HepG2 (cell line): Measurements from ENCODE around the gene LAIR1. TPM values are rescaled to one million over a fixed set of nuclear protein-coding genes. Genes with fewer than 3 reads are reported as not detected.

Source experiments
- ATAC-seq: fragments of 200-7000 bp; cut with Tn5 transposase; 3 replicates; pipeline ENCODE4 v1.9.1; 2020; ENCODE audit warnings: mild to moderate bottlenecking, moderate library complexity
- BruUV-seq: library from RNA; stranded (reverse); fragments of 400-500 nt; replicated peaks from 2 replicates; lab custom pipeline; 2021; lab: Mats Ljungman, UMichigan
- CTCF ChIA-PET: fragments of 300-600 bp; formaldehyde crosslinking; extraction: SDS; loops from one replicate; lab custom pipeline; 2021; ENCODE audit warnings: low total read pairs, inconsistent platforms, low intra/inter-chr PET ratio; lab: Yijun Ruan, JAX
- POLR2A ChIA-PET: fragments of 350-600 bp; sonication (Branson Sonifier 250); formaldehyde crosslinking; loops from one replicate; lab custom pipeline; 2020; ENCODE audit warnings: antibody characterized with exemption, inconsistent platforms; lab: Yijun Ruan, JAX
- DNase-seq: peaks from one replicate; pipeline ENCODE4 v3.0.0-alpha.2; 2015; ENCODE audit warnings: low spot score
- FAIRE-seq: peaks from 3 replicates; lab custom pipeline; 2011; peaks lifted over from hg19 to GRCh38; lab: Jason Lieb, UNC
- H2AFZ ChIP-seq: one replicate; pipeline ENCODE4 v1.6.1; 2011; ENCODE audit warnings: low read length, inconsistent platforms
- H3K27ac ChIP-seq: fragments of 300-600 bp; 3 replicates; pipeline ENCODE4 v1.8.0; 2011; ENCODE audit warnings: mixed run types, mild to moderate bottlenecking, mixed read lengths, low read length, inconsistent platforms; ENCODE audit not compliant: insufficient read depth; ENCODE audit errors: extremely low read length
- H3K27me3 ChIP-seq, 2 experiments: fragments of 200-600 bp in 1 of 2; 2 replicates in 1 of 2; 3 replicates in 1 of 2; pipeline versions ENCODE4 v1.6.0 to v1.8.0; 2011; ENCODE audit warnings: low read length in 2 of 2, mild to moderate bottlenecking in 2 of 2, moderate library complexity in 2 of 2, inconsistent platforms in 1 of 2; ENCODE audit not compliant: insufficient read depth in 2 of 2, control insufficient read depth in 1 of 2
- H3K36me3 ChIP-seq, 2 experiments: fragments of 200-600 bp in 1 of 2; replicated peaks in 1 of 2; 2 replicates in 1 of 2; 3 replicates in 1 of 2; pipeline versions ENCODE4 v1.5.1 to v1.8.0; 2011; ENCODE audit warnings: low read length in 2 of 2, inconsistent platforms in 1 of 2; ENCODE audit not compliant: insufficient read depth in 2 of 2, control insufficient read depth in 1 of 2
- H3K4me1 ChIP-seq: 2 replicates; pipeline ENCODE4 v1.5.1; 2012; ENCODE audit warnings: low read length, inconsistent platforms; ENCODE audit not compliant: insufficient read depth
- H3K4me2 ChIP-seq: 2 replicates; pipeline ENCODE4 v1.6.0; 2011; ENCODE audit warnings: low read depth, low read length, inconsistent platforms
- H3K4me3 ChIP-seq, 3 experiments: fragments of 200-600 bp in 1 of 3; sonication (generic), shearing (Covaris generic) in 1 of 3; replicated peaks in 1 of 3; 2 replicates each; pipeline ENCODE4 v1.5.1; 2011 to 2016; ENCODE audit warnings: low read length in 3 of 3, inconsistent platforms in 2 of 3, low read depth in 2 of 3, mild to moderate bottlenecking in 2 of 3, control low read depth in 1 of 3, mixed read lengths in 1 of 3; ENCODE audit not compliant: insufficient read depth in 1 of 3
- H3K79me2 ChIP-seq: one replicate; pipeline ENCODE4 v1.6.1; 2011; ENCODE audit warnings: low read length, inconsistent platforms; ENCODE audit not compliant: insufficient read depth
- H3K9ac ChIP-seq: 2 replicates; pipeline ENCODE4 v1.6.0; 2011; ENCODE audit warnings: mild to moderate bottlenecking, low read depth, low read length, inconsistent platforms; ENCODE audit not compliant: insufficient read depth
- H3K9me3 ChIP-seq: 2 replicates; pipeline ENCODE4 v1.5.1; 2012; ENCODE audit warnings: mild to moderate bottlenecking, low read length
- H4K20me1 ChIP-seq: 2 replicates; pipeline ENCODE4 v1.6.0; 2011; ENCODE audit warnings: inconsistent platforms, mild to moderate bottlenecking, low read length, moderate library complexity; ENCODE audit not compliant: insufficient read depth
- AHR ChIP-seq: IDR thresholded peaks from 2 replicates; pipeline ENCODE4 v1.6.1; 2018; ENCODE audit warnings: missing genetic modification reagents, missing compliant biosample characterization
- MAFF ChIP-seq: IDR thresholded peaks from 2 replicates; pipeline ENCODE4 v1.6.1; 2011; ENCODE audit warnings: low read depth, low read length, improper control_type of control experiment
- MNT ChIP-seq: fragments of 450-650 bp; IDR thresholded peaks from 2 replicates; pipeline ENCODE4 v1.6.1; 2016
- PHF8 ChIP-seq: sonication (generic); formaldehyde crosslinking; IDR thresholded peaks from 2 replicates; pipeline ENCODE4 v1.5.0; 2020; ENCODE audit warnings: missing genetic modification reagents
- POLR2G ChIP-seq: fragments of 200-400 bp; formaldehyde crosslinking; IDR thresholded peaks from 2 replicates; pipeline ENCODE4 v1.6.1; 2018; ENCODE audit warnings: mild to moderate bottlenecking, low read depth, low read length, moderate library complexity
- SPEN ChIP-seq: sonication (generic); formaldehyde crosslinking; IDR thresholded peaks from 2 replicates; pipeline ENCODE4 v1.5.1; 2020; ENCODE audit warnings: low read depth, mild to moderate bottlenecking, missing genetic modification reagents
- THYN1 ChIP-seq: sonication (generic); formaldehyde crosslinking; IDR thresholded peaks from 2 replicates; pipeline ENCODE4 v1.8.1; 2023; ENCODE audit warnings: low read depth, mild to moderate bottlenecking, moderate library complexity, missing genetic modification reagents, borderline replicate concordance
- U2AF1 ChIP-seq: fragments of 200-400 bp; formaldehyde crosslinking; optimal IDR thresholded peaks from 2 replicates; pipeline ENCODE3; 2017; ENCODE audit warnings: mild to moderate bottlenecking, low read depth, low read length
- ZNF20 ChIP-seq: sonication (generic); formaldehyde crosslinking; IDR thresholded peaks from 2 replicates; pipeline ENCODE4 v1.4.0; 2020; ENCODE audit warnings: mild to moderate bottlenecking, moderate library complexity, missing genetic modification reagents
- ZNF235 ChIP-seq: sonication (generic); formaldehyde crosslinking; IDR thresholded peaks from 2 replicates; pipeline ENCODE4 v1.8.1; 2023; ENCODE audit warnings: mild to moderate bottlenecking, missing genetic modification reagents, borderline replicate concordance
- ZNF484 ChIP-seq: sonication (generic); formaldehyde crosslinking; IDR thresholded peaks from 2 replicates; pipeline ENCODE4 v1.5.1; 2020; ENCODE audit warnings: mild to moderate bottlenecking, low read depth, missing genetic modification reagents, borderline replicate concordance
- ZNF784 ChIP-seq: sonication (generic); formaldehyde crosslinking; IDR thresholded peaks from 2 replicates; pipeline ENCODE4 v1.5.1; 2020; ENCODE audit warnings: missing genetic modification reagents, mild to moderate bottlenecking, borderline replicate concordance
- WGBS: methylation state at CpG from one replicate; pipeline ENCODE4 v1.1.6; 2017; ENCODE audit warnings: low lambda C conversion rate; 5-methylcytosine and 5-hydroxymethylcytosine counted together
- in situ Hi-C: cut with HindIII; loops from 2 replicates; pipeline ENCODE4 v1.10.0; 2017; ENCODE audit warnings: low pct_unique_long_range_greater_than_20kb; ENCODE audit not compliant: extremely low pct_ligation_motif_present
- intact Hi-C: fragments of 100-400 bp; cut with micrococcal nuclease; formaldehyde crosslinking; loops from one replicate; pipeline ENCODE4 v1.10.0; 2022; ENCODE audit not compliant: unreplicated experiment
- polyA plus RNA-seq, 8 experiments: library from polyadenylated mRNA; depleted of rRNA in 3 of 8; stranded (reverse) in 7 of 8; unstranded in 1 of 8; fragments of >200 nt; fragmentation: Illumina TruSeq in 4 of 8; extraction: Trizol in 4 of 8; gene quantifications; 2 replicates each; pipeline versions ENCODE4 v1.2.1 to v1.2.3, GENCODE V29; 2011 to 2016; ENCODE audit warnings: low read depth in 4 of 8, missing spikeins in 1 of 8, mixed read lengths in 1 of 8; ENCODE audit not compliant: insufficient read depth in 1 of 8
- total RNA-seq, 5 experiments: library from RNA; depleted of rRNA; stranded (reverse); fragments of >200 nt; fragmentation: Illumina TruSeq; extraction: Trizol; gene quantifications; 2 replicates each; pipeline ENCODE4 v1.2.3, GENCODE V29; 2016; ENCODE audit warnings: low read depth in 1 of 5

LAIR1 gene
- total and polyA plus RNA-seq, 2 of the 13 experiments (the other 11 are each of a cell fraction or from before 2014, with no cell fraction given) = 0.75 to 1.2 TPM

GRCh38 chr19:54312436-54313377 is 52.0 kb downstream of the LAIR1 start, which contains the start of gene LILRA5 (continued):
- TF ChIP-seq ZNF784 (CRISPR knock-in tag) (no peak), PHF8 (CRISPR knock-in tag) (no peak), ZNF20 (no peak), MAFF (no peak), ZNF484 (CRISPR knock-in tag) (no peak), SPEN (CRISPR knock-in tag) (no peak), POLR2G (no peak), THYN1 (CRISPR knock-in tag) (no peak), U2AF1 (no peak)

- H3K9me3 ChIP-seq = no peaks in the 10 kb centered on the region
- H3K36me3 ChIP-seq = no peaks in the 10 kb centered on the region
- BruUV-seq = no TSS peak
- POLR2A ChIA-PET = no interaction called here
- ATAC-seq (no peak), DNase-seq (no peak), FAIRE-seq (no peak)
- CTCF ChIA-PET = no interaction called here
- H3K79me2 ChIP-seq = no peaks in the 10 kb centered on the region
- H3K4me2 ChIP-seq = no peak overlapping the region
- no peaks in the 10 kb centered on the region for H4K20me1 ChIP-seq
- H2AFZ ChIP-seq = no peak overlapping the region
- peaks cover 3 to 13% of the 10 kb centered on the region in 2 experiments; a peak in 3 of 5 replicates for H3K27me3 ChIP-seq
- intact Hi-C loops = no loop called here
- WGBS = no CpG with 5 or more reads among the region's 6 CpGs
- H3K27ac ChIP-seq = no peak overlapping the region
- H3K4me3 ChIP-seq = no peak overlapping the region
- in situ Hi-C loops = no loop called here
- H3K4me1 ChIP-seq = no peaks in the 10 kb centered on the region
- no peak overlapping the region for H3K9ac ChIP-seq
- TF ChIP-seq AHR (no peak), ZNF235 (no peak), MNT (no peak)
These were observed 52.7 kb downstream of the LAIR1 start for GRCh38 chr19:54312011-54312410.
